HepG2 (cell line): Measurements from ENCODE around the gene TNP2. TPM values are rescaled to one million over a fixed set of nuclear protein-coding genes. Genes with fewer than 3 reads are reported as not detected.

Source experiments
- CCAR2 ChIP-seq: fragments of 200-400 bp; formaldehyde crosslinking; optimal IDR thresholded peaks from 2 replicates; pipeline ENCODE3; 2018; ENCODE audit warnings: low read depth, mild to moderate bottlenecking, low read length, moderate library complexity
- CENPBD1 ChIP-seq: sonication (generic); formaldehyde crosslinking; IDR thresholded peaks from 2 replicates; pipeline ENCODE4 v1.8.0; 2022; ENCODE audit warnings: missing genetic modification reagents, low read depth, mild to moderate bottlenecking, borderline replicate concordance
- CHD4 ChIP-seq: fragments of 200-600 bp; sonication (generic); IDR thresholded peaks from 2 replicates; pipeline ENCODE4 v1.7.0; 2017; ENCODE audit warnings: mild to moderate bottlenecking, low read length, borderline replicate concordance
- FIP1L1 ChIP-seq: fragments of 200-400 bp; formaldehyde crosslinking; IDR thresholded peaks from 2 replicates; pipeline ENCODE4 v1.6.1; 2018; ENCODE audit warnings: low read depth, mild to moderate bottlenecking, low read length, moderate library complexity, borderline replicate concordance; ENCODE audit not compliant: insufficient read depth
- FUBP1 ChIP-seq: sonication (generic); formaldehyde crosslinking; IDR thresholded peaks from 2 replicates; pipeline ENCODE4 v1.5.1; 2020; ENCODE audit warnings: missing genetic modification reagents, mild to moderate bottlenecking, borderline replicate concordance
- GATAD2A ChIP-seq: IDR thresholded peaks from 2 replicates; pipeline ENCODE4 v1.6.1; 2016
- HNF4A ChIP-seq: sonication (generic); formaldehyde crosslinking; IDR thresholded peaks from 2 replicates; pipeline ENCODE4 v1.4.0; 2020; ENCODE audit warnings: missing genetic modification reagents
- KDM2A ChIP-seq: sonication (generic); formaldehyde crosslinking; IDR thresholded peaks from 2 replicates; pipeline ENCODE4 v1.4.0; 2020; ENCODE audit warnings: low read depth, missing genetic modification reagents, borderline replicate concordance
- MAF1 ChIP-seq: sonication (generic); formaldehyde crosslinking; IDR thresholded peaks from 2 replicates; pipeline ENCODE4 v1.5.0; 2020; ENCODE audit warnings: missing genetic modification reagents, borderline replicate concordance
- MAFF ChIP-seq: IDR thresholded peaks from 2 replicates; pipeline ENCODE4 v1.6.1; 2011; ENCODE audit warnings: low read depth, low read length, improper control_type of control experiment
- MIXL1 ChIP-seq: IDR thresholded peaks from 2 replicates; pipeline ENCODE4 v1.6.1; 2016
- MTA1 ChIP-seq: sonication (generic); formaldehyde crosslinking; IDR thresholded peaks from 2 replicates; pipeline ENCODE4 v1.4.0; 2020; ENCODE audit warnings: missing genetic modification reagents, mild to moderate bottlenecking, borderline replicate concordance
- NFATC3 ChIP-seq: sonication (generic); formaldehyde crosslinking; IDR thresholded peaks from 2 replicates; pipeline ENCODE4 v1.5.1; 2020; ENCODE audit warnings: mild to moderate bottlenecking, missing genetic modification reagents
- NFYC ChIP-seq: IDR thresholded peaks from 2 replicates; pipeline ENCODE4 v1.6.1; 2016; ENCODE audit warnings: missing genetic modification reagents, missing compliant biosample characterization
- NR2F1 ChIP-seq, 2 experiments: fragments of 450-650 bp in 1 of 2; formaldehyde crosslinking in 1 of 2; IDR thresholded peaks; 2 replicates each; pipeline versions ENCODE4 v1.5.0 to v1.6.1; 2016 to 2020; ENCODE audit warnings: mild to moderate bottlenecking in 1 of 2, missing compliant biosample characterization in 1 of 2, missing genetic modification reagents in 1 of 2, moderate library complexity in 1 of 2
- NRL ChIP-seq: sonication (generic); formaldehyde crosslinking; IDR thresholded peaks from 2 replicates; pipeline ENCODE4 v1.5.0; 2020; ENCODE audit warnings: missing genetic modification reagents, mild to moderate bottlenecking, moderate library complexity, borderline replicate concordance
- PCBP1 ChIP-seq: fragments of 200-400 bp; formaldehyde crosslinking; IDR thresholded peaks from 2 replicates; pipeline ENCODE4 v1.6.1; 2017; ENCODE audit warnings: mild to moderate bottlenecking, low read depth, low read length, borderline replicate concordance
- POLR2A ChIP-seq, 2 experiments: IDR thresholded peaks; 2 replicates each; pipeline ENCODE4 v1.6.1; 2011; ENCODE audit warnings: low read depth in 2 of 2, low read length in 2 of 2, mild to moderate bottlenecking in 1 of 2, moderate library complexity in 1 of 2; ENCODE audit not compliant: insufficient read depth in 1 of 2
- PPARG ChIP-seq: conservative IDR thresholded peaks from 2 replicates; pipeline ENCODE4 v1.6.1; 2016; ENCODE audit warnings: missing biosample characterization, missing genetic modification reagents
- RFX3 ChIP-seq: IDR thresholded peaks from 2 replicates; pipeline ENCODE4 v1.6.1; 2016; ENCODE audit warnings: missing biosample characterization, missing genetic modification reagents
- SRY ChIP-seq: sonication (generic); formaldehyde crosslinking; IDR thresholded peaks from 2 replicates; pipeline ENCODE4 v1.8.0; 2022; ENCODE audit warnings: mild to moderate bottlenecking, missing genetic modification reagents
- SYNCRIP ChIP-seq: fragments of 200-400 bp; formaldehyde crosslinking; IDR thresholded peaks from 2 replicates; pipeline ENCODE4 v1.6.1; 2018; ENCODE audit warnings: mild to moderate bottlenecking, low read depth, low read length; ENCODE audit not compliant: insufficient read depth
- TBX2 ChIP-seq: sonication (generic); formaldehyde crosslinking; IDR thresholded peaks from 2 replicates; pipeline ENCODE4 v1.5.0; 2020; ENCODE audit warnings: missing genetic modification reagents, mild to moderate bottlenecking, borderline replicate concordance
- U2AF1 ChIP-seq: fragments of 200-400 bp; formaldehyde crosslinking; optimal IDR thresholded peaks from 2 replicates; pipeline ENCODE3; 2017; ENCODE audit warnings: mild to moderate bottlenecking, low read depth, low read length
- ZNF260 ChIP-seq: sonication (generic); formaldehyde crosslinking; IDR thresholded peaks from 2 replicates; pipeline ENCODE4 v1.4.0; 2020; ENCODE audit warnings: missing genetic modification reagents, low read depth, mild to moderate bottlenecking, borderline replicate concordance
- ZNF556 ChIP-seq: sonication (generic); formaldehyde crosslinking; IDR thresholded peaks from 2 replicates; pipeline ENCODE4 v1.4.0; 2020; ENCODE audit warnings: mild to moderate bottlenecking, missing genetic modification reagents, borderline replicate concordance
- ZNF816 ChIP-seq: sonication (generic); formaldehyde crosslinking; IDR thresholded peaks from 2 replicates; pipeline ENCODE4 v1.8.0; 2022; ENCODE audit warnings: missing genetic modification reagents, mild to moderate bottlenecking, borderline replicate concordance
- polyA plus RNA-seq, 8 experiments: library from polyadenylated mRNA; depleted of rRNA in 3 of 8; stranded (reverse) in 7 of 8; unstranded in 1 of 8; fragments of >200 nt; fragmentation: Illumina TruSeq in 4 of 8; extraction: Trizol in 4 of 8; gene quantifications; 2 replicates each; pipeline versions ENCODE4 v1.2.1 to v1.2.3, GENCODE V29; 2011 to 2016; ENCODE audit warnings: low read depth in 4 of 8, missing spikeins in 1 of 8, mixed read lengths in 1 of 8; ENCODE audit not compliant: insufficient read depth in 1 of 8
- total RNA-seq, 5 experiments: library from RNA; depleted of rRNA; stranded (reverse); fragments of >200 nt; fragmentation: Illumina TruSeq; extraction: Trizol; gene quantifications; 2 replicates each; pipeline ENCODE4 v1.2.3, GENCODE V29; 2016; ENCODE audit warnings: low read depth in 1 of 5
- TF ChIP-seq, protein P1 (sequence below): sonication (generic); formaldehyde crosslinking; IDR thresholded peaks from 2 replicates; pipeline ENCODE4 v1.4.0; 2020; ENCODE audit warnings: mild to moderate bottlenecking, missing genetic modification reagents
- TF ChIP-seq, protein P2 (sequence below): sonication (generic); formaldehyde crosslinking; IDR thresholded peaks from 2 replicates; pipeline ENCODE4 v1.5.0; 2020; ENCODE audit warnings: missing genetic modification reagents, mild to moderate bottlenecking, borderline replicate concordance

The TNP2 gene
- total and polyA plus RNA-seq, 2 of the 13 experiments (the other 11 are each of a cell fraction or from before 2014, with no cell fraction given) = not detected

DNA sequence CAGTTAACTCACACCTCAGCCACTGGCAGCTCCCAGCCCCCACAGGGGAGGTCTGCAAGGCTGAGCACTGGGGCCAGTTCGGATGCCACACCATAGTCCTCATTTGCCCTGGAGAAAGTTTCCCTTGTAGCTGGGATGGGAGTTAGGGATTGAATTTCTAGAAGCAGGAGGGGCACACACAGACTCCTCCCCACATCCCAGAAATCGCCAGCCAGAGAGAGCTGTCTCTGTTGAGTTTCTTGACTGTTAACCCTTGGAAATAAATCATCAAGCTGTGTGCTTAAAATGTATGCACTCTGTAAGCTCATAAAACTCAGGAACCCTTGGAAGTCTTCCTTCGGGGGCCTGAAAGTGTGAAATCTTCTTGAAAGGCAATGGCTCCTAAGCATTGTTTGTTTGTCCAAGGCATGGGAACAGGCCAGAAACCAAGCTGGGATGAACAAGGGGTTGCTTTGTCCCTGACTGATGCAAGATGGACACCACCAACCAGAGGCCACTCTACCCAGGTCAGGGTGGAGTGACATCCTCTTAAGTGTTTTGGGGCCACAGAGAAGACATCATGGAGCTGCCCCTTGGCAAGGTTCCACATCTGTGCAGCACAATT is 4.7 kb upstream of the TNP2 start (continued):
- TF ChIP-seq FUBP1 (CRISPR knock-in tag) (no peak), CHD4 (peak; percentile 73; the same call in 1 of the 2 replicates), ZNF816 (CRISPR knock-in tag) (no peak), POLR2A (IDR thresholded peaks at IDR 0.05; ENCODE audit: insufficient read depth in 1 of 2, low read depth in 2 of 2, low read length in 2 of 2) (peak in 1 of 2 experiments; percentile 27; a peak in 1 of 4 replicates), HNF4A (CRISPR knock-in tag) (peak; percentile 22; the same call in 1 of the 2 replicates), PCBP1 (no peak), NR2F1 (CRISPR knock-in tag; IDR thresholded peaks at IDR 0.05) (0 out of 4 replicates have a peak, but pooled peaks of 1 of the 2 experiments have one; percentile 30), NFYC (CRISPR knock-in tag) (no peak), SYNCRIP (no peak), TBX2 (CRISPR knock-in tag) (no peak; the same call in 1 of the 2 replicates), U2AF1 (peak; percentile 67), MTA1 (CRISPR knock-in tag) (no peak), NFATC3 (CRISPR knock-in tag) (no peak), ZNF556 (no peak), CENPBD1 (CRISPR knock-in tag) (no peak), CCAR2 (no peak), ZNF260 (CRISPR knock-in tag) (no peak), KDM2A (peak; percentile 29; the same call in 1 of the 2 replicates), GATAD2A (CRISPR knock-in tag) (peak; percentile 85), PPARG (CRISPR knock-in tag) (0 out of 2 replicates have a peak, but pooled peaks have one; percentile 13), MAF1 (CRISPR knock-in tag) (no peak), SRY (CRISPR knock-in tag) (0 out of 2 replicates have a peak, but pooled peaks have one; percentile 12), MAFF (no peak), FIP1L1 (no peak), RFX3 (CRISPR knock-in tag) (no peak), NRL (CRISPR knock-in tag) (no peak), MIXL1 (CRISPR knock-in tag) (no peak)
- TF ChIP-seq, protein P1, sequence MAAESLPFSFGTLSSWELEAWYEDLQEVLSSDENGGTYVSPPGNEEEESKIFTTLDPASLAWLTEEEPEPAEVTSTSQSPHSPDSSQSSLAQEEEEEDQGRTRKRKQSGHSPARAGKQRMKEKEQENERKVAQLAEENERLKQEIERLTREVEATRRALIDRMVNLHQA = no peak
- TF ChIP-seq, protein P2, sequence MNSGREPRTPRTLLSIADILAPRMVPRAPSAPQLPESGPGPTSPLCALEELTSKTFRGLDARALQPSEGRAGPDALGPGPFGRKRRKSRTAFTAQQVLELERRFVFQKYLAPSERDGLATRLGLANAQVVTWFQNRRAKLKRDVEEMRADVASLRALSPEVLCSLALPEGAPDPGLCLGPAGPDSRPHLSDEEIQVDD (CRISPR knock-in tag) = no peak
